ES-I3 (cell line): Measurements from ENCODE around the gene ZDHHC18.
"Not testable (repeated sequence)": the region's sequence is repeated elsewhere in the genome, so short reads cannot be mapped to it uniquely, and the experiment has no call there.

Experiments
- H3K36me3 ChIP-seq: 2 replicates; pipeline ENCODE4 v1.6.1; 2013; ENCODE audit warnings: mild to moderate bottlenecking, low read length, control low read depth, moderate library complexity; ENCODE audit not compliant: insufficient read depth
- H3K4me1 ChIP-seq: 2 replicates; pipeline ENCODE4 v1.6.1; 2013; ENCODE audit warnings: mild to moderate bottlenecking, control low read depth, low read length; ENCODE audit not compliant: insufficient read depth
- H3K9ac ChIP-seq: 2 replicates; pipeline ENCODE4 v1.6.1; 2013; ENCODE audit warnings: low read depth, mild to moderate bottlenecking, low read length, moderate library complexity
- H3K9me3 ChIP-seq: 2 replicates; pipeline ENCODE4 v1.6.1; 2013; ENCODE audit warnings: mild to moderate bottlenecking, low read length, moderate library complexity; ENCODE audit not compliant: control insufficient read depth, insufficient read depth

Gene ZDHHC18

DNA sequence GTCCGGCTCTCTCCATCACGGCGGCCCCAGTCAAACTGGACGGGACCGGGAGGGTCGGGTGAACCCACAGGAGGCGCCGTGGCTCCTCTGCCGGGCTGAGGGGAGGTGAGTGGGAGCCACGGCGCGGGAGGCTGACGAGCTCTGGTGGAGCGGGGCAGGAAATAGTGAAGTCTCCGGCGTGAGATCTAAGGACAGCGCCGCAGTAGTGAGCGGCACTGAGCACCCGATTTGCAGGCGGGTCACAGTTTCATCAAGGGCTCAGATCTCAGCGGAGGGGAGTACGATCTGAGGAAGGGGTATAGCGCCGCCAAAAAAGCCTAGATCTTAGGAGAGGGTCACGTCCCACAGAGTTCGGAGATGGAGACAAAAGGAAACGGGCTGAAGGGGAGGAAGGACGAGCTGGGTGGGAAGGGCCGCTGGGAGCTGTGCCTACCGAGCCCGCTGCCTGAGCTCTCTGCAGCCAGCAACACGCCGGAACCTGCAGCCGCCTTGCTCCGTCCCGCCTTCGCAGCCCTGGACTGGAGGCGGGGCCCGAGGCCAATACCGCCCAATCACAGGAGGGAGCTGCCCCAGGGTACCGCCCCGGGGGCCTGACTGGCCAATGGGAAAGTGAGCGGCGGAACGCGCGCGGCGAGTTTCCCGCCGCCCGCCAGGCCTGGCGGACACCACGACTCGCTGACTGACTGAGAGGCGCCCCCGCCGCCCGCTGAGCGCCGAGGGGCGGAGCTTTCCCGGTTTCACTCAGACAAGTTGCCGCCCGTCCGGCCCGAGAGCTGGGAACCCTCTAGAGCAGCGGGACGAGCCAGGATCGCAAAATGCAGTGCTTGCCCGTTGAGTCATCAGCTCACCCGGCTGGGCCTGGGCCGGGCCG, 38.4 kb downstream of the ZDHHC18 start:
- Histone ChIP-seq H3K9me3 (no peaks in the 10 kb centered on the region), H3K36me3 (no peaks in the 10 kb centered on the region), H3K9ac (peak overlapping the region; percentile 82), H3K4me1 (peaks cover 23% of the 10 kb centered on the region)

- not testable (repeated sequence) for H3K36me3 ChIP-seq, H3K9ac ChIP-seq, H3K9me3 ChIP-seq
- peaks cover 18% of the 10 kb centered on the region for H3K4me1 ChIP-seq
Observed at GRCh38 chr1:26873097-26873496, 46.6 kb downstream of the ZDHHC18 start.

DNA sequence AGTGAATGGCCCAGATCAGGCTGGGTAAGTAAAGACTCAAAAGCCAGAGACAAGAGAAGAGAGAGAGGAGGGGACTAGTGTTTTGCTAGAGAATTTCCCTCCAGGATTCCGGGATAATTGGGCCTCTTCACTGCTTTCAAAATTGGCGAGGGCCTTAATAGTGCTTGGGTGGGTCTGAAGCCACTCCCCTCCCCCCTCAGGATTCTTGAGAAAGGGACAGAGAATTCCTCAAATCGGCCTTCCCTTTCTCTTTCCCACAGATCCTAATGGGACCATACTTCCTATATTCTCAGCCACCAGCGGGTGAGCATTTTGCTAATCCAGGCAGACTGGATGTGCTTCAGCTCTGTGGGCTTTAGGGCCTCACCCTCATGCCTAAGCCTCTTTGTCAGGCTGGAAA, 48.4 kb downstream of the ZDHHC18 start:
- Histone ChIP-seq H3K9ac (no peak overlapping the region), H3K36me3 (peaks cover 5% of the 10 kb centered on the region; the same call in 1 of the 2 replicates), H3K4me1 (peaks cover 18% of the 10 kb centered on the region), H3K9me3 (no peaks in the 10 kb centered on the region)

DNA sequence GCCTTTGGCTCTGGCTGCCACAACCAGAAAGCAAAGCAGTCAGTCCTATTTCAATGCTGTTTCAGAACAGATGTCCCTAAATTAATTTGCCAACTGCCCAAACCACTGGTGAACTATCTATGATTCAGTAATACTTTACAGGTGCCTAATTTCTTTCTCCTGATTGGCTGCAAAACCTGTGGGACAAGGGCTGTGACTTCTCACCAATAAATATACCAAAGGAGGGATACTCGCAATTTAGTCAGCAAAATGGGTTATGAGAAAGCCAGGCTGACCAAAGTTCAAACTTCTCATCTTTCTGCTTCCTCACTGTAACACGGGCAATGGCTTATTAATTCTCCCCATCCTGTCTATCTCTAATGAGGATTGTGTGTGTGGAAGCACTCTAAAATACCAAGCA, 50.8 kb downstream of the ZDHHC18 start:
- Histone ChIP-seq H3K9me3 (no peaks in the 10 kb centered on the region), H3K9ac (no peak overlapping the region), H3K4me1 (peaks cover 11% of the 10 kb centered on the region), H3K36me3 (peaks cover 8% of the 10 kb centered on the region)

GRCh38 chr1:26879793-26880192, 53.3 kb downstream of the ZDHHC18 start:
- Histone ChIP-seq H3K9me3 (no peaks in the 10 kb centered on the region), H3K9ac (no peak overlapping the region), H3K4me1 (peaks cover 7% of the 10 kb centered on the region), H3K36me3 (peaks cover 15% of the 10 kb centered on the region)

- H3K9me3 ChIP-seq, H3K9ac ChIP-seq, H3K4me1 ChIP-seq: not testable (repeated sequence)
- H3K36me3 ChIP-seq, result peaks cover 22% of the 10 kb centered on the region
Observed at GRCh38 chr1:26881611-26882010, 55.1 kb downstream of the ZDHHC18 start.

GRCh38 chr1:26882696-26883463, 56.4 kb downstream of the ZDHHC18 start:
- no peaks in the 10 kb centered on the region for H3K9me3 ChIP-seq
- no peak overlapping the region for H3K9ac ChIP-seq
- H3K4me1 ChIP-seq, result no peaks in the 10 kb centered on the region
- H3K36me3 ChIP-seq, result peaks cover 17% of the 10 kb centered on the region

DNA sequence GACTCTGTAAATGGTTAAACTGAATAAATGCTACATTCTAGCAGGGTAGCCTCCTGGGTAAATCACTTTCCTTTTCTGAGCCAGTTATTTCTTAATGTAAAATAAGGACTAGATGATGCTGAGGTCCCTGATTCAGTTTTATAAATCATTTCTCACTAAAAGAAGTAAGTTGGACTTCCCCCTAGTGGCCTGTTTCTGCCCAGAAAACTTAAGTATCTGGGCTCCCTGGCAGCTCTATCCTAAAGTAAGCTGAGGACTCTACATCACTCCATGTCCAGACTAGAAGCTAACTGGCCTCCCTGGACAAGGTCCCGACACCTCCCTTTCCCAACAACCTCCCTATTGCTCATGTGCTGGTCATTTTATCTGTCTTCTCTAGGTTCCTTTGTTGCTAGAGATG, 60.6 kb downstream of the ZDHHC18 start:
- Histone ChIP-seq H3K36me3 (peaks cover 16% of the 10 kb centered on the region), H3K9ac (no peak overlapping the region), H3K9me3 (no peaks in the 10 kb centered on the region), H3K4me1 (no peaks in the 10 kb centered on the region; the same call in 1 of the 2 replicates)

DNA sequence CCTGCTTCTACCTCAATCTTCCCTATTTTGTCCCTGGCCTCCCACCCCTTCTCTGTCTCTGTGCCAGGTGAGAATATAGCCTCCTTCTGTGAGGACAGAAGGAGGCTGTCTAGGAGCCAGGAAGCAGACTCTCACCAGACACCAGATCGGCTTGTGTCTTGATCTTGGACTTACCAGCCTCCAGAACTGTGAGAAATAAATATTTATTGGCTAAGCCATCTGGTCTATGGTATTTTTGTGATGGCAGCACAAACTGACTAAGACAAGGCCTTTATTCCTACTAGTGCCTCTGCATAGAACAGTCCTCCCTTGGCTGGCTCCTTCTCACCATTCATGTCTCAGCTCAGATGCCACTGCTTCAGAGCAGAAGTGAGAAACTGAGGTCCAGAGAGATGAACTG, 61.7 kb downstream of the ZDHHC18 start:
- no peak overlapping the region for H3K9ac ChIP-seq
- H3K9me3 ChIP-seq, result no peaks in the 10 kb centered on the region
- peaks cover 16% of the 10 kb centered on the region for H3K36me3 ChIP-seq
- H3K4me1 ChIP-seq, result no peaks in the 10 kb centered on the region; the same call in 1 of the 2 replicates

DNA sequence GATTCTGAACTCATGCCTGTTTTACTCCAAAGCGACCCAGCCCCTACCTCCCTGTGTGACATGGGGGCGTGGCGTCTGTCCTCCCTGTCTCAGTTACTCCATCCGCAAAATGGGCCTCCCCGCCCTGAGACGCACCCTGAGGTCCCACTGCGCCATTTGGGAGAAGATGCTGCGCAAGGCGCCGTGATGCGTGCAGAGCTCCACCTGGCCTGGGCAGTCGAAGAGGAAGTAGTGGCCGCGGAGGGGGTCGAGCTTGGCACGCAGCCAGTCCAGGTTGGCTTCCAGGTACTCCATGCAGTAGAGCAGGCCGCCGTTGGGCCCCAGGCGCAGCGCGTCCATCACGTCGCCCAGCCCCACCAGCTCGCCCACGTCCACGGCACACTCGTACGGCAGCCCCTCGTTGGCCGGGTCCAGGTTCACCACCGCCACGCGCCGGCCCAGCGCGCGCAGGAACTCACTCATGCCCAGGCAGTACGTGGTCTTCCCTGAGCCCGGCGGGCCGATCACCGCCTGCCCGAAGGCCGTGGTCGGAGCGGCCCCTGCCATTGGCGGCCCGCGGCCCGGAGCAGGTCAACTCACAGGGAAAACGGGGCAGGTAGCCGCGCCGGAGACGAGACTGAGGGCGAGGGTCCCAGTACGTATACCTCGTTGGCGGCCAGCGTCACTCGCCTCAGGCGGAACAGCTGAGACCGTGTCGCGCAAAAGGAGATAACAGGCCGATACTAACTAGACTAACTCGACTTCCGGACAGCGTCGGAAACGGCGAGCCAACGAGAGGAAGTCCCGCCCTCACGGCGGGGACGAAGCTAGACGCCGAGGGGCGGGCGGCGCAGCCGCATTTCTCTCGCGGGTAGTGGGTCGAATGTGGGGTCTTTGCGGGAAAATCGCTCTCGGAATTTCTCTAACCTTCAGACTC, 63.3 kb downstream of the ZDHHC18 start, which contains the start of gene GPN2:
Gene GPN2 (minus strand): TSS at position 733 of the 916 bp plus-strand sequence. CDS start 187 bp downstream, at position 546.
- Histone ChIP-seq H3K36me3 (peaks cover 10% of the 10 kb centered on the region; the same call in 1 of the 2 replicates), H3K9me3 (no peaks in the 10 kb centered on the region), H3K4me1 (no peaks in the 10 kb centered on the region; the same call in 1 of the 2 replicates), H3K9ac (peak within 1 kb of the TSS; percentile 90)

DNA sequence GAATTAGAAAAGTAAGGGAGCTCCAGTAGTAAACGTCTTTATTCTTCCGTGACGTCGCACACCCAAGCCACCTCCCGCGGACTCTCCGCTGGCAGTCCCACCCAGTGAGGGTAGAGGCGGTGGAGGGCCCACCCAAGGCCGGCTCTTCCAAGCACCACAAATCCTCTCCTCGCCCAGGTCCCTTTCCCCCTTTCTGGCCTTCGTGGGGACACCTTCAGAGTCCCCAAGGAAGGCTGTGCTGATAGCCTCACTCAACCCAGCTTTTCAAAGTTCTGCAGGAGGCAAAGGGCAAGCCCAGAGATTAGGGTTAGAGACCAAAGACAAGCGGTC, 63.9 kb downstream of the ZDHHC18 start:
- H3K9ac ChIP-seq, result peak overlapping the region; percentile 90
- H3K9me3 ChIP-seq, result no peaks in the 10 kb centered on the region
- H3K4me1 ChIP-seq, result no peaks in the 10 kb centered on the region; the same call in 1 of the 2 replicates
- peaks cover 8% of the 10 kb centered on the region; the same call in 1 of the 2 replicates for H3K36me3 ChIP-seq

DNA sequence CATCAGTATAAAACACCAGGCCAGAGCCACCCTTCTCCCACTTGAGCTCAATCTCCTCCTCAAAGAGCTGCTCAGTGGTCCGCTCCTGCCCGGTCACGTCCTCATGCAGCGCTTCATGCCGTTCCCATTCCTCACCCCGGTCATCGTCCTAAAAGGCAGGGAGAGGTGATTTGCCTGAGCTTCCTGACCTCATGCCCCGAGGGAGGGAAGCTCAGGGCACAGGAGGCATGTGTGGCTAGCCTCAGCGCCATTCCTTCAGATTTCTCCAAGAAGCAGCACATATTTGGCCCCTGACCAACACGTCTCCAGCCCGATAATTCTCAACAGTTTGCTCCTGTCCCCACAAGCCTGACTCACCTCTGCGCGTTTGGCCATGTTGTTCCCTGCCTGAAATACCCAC, 67.8 kb downstream of the ZDHHC18 start:
- peaks cover 2% of the 10 kb centered on the region; the same call in 1 of the 2 replicates for H3K4me1 ChIP-seq

DNA sequence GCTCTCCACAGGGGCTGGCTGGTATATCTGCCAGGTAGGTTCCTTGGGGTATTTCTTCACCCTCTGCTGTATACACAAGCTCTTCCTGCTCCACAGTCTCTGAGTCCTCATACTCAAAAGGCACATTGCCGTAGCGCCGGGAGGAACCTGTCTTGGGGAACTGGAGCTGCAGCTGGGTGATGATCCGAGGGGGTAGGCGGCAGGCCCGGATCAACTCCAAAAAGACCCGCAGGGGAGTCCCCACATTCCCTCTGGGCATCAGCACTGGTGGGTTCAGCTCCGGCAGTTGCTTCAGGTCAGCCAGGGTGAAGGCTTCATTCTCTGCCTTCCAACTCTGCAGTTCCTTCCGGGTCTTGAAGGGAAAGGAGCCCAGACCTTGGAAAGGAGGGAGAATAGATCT, 70.9 kb downstream of the ZDHHC18 start:
- Histone ChIP-seq H3K4me1 (peaks cover 5% of the 10 kb centered on the region; the same call in 1 of the 2 replicates), H3K36me3 (peaks cover 3% of the 10 kb centered on the region; the same call in 1 of the 2 replicates), H3K9me3 (no peaks in the 10 kb centered on the region), H3K9ac (no peak overlapping the region)

More for the DNA sequence above, 67.8 kb downstream of the ZDHHC18 start:
- Histone ChIP-seq H3K36me3 (peaks cover 3% of the 10 kb centered on the region; the same call in 1 of the 2 replicates), H3K9me3 (no peaks in the 10 kb centered on the region), H3K9ac (no peak overlapping the region)
